ENCODE results near the gene PTTG1. TPM values are rescaled to one million over a fixed set of nuclear protein-coding genes. Genes with fewer than 3 reads are reported as not detected.

PTTG1 gene
- total RNA-seq, 1 donor from 2014 or later: 425 TPM

- H3K9ac ChIP-seq: no peak overlapping the region
- H2AFZ ChIP-seq (replicated peaks): no peak overlapping the region
- peaks cover 2% of the 10 kb centered on the region for H3K36me3 Mint-ChIP-seq
- no peaks in the 10 kb centered on the region for H3K9me3 Mint-ChIP-seq
- no peak overlapping the region for H3K4me2 ChIP-seq
- H3K27me3 Mint-ChIP-seq (ENCODE audit: insufficient read depth, low read depth): peaks cover 2% of the 10 kb centered on the region
- no peaks in the 10 kb centered on the region for H4K20me1 ChIP-seq (ENCODE audit: low read depth)
- no peaks in the 10 kb centered on the region for H3K4me1 ChIP-seq
- TF ChIP-seq EZH2phosphoT487 (IDR thresholded peaks at IDR 0.05): no peak
- no peak for TF ChIP-seq EZH2 (IDR thresholded peaks at IDR 0.05)
- TF ChIP-seq CTCF (IDR thresholded peaks at IDR 0.05): no peak
- H3K4me1 Mint-ChIP-seq: no peaks in the 10 kb centered on the region
- H3K4me3 Mint-ChIP-seq: no peak overlapping the region
- H3K27ac ChIP-seq: no peak overlapping the region
- H3K36me3 ChIP-seq: no peaks in the 10 kb centered on the region
- no peaks in the 10 kb centered on the region for H3K79me2 ChIP-seq (ENCODE audit: low read depth)
- H3K27me3 ChIP-seq: peaks cover under 1% of the 10 kb centered on the region
- H3K9me3 ChIP-seq (ENCODE audit: low read depth): no peaks in the 10 kb centered on the region
- no peaks in the 10 kb centered on the region for H3F3A ChIP-seq (ENCODE audit: low read depth)
- no peak overlapping the region for H3K27ac Mint-ChIP-seq
- no peak for DNase-seq (ENCODE audit: low spot score)
- no peak overlapping the region for H3K4me3 ChIP-seq
Observed at GRCh38 chr5:160379511-160379910, 42.1 kb upstream of the PTTG1 start.

GRCh38 chr5:160380041-160380440 lies 41.6 kb upstream of the PTTG1 start:
- Histone ChIP-seq H3K4me2 (no peak overlapping the region), H3K4me1 (no peaks in the 10 kb centered on the region), H3F3A (ENCODE audit: low read depth) (no peaks in the 10 kb centered on the region), H3K4me3 (no peak overlapping the region), H3K79me2 (ENCODE audit: low read depth) (no peaks in the 10 kb centered on the region), H4K20me1 (ENCODE audit: low read depth) (no peaks in the 10 kb centered on the region), H2AFZ (replicated peaks) (no peak overlapping the region), H3K27ac (no peak overlapping the region), H3K36me3 (no peaks in the 10 kb centered on the region), H3K9ac (no peak overlapping the region), H3K9me3 (ENCODE audit: low read depth) (no peaks in the 10 kb centered on the region), H3K27me3 (no peaks in the 10 kb centered on the region)
- H3K27ac Mint-ChIP-seq: no peak overlapping the region
- H3K4me3 Mint-ChIP-seq: no peak overlapping the region
- H3K4me1 Mint-ChIP-seq: no peaks in the 10 kb centered on the region
- H3K36me3 Mint-ChIP-seq: peaks cover 2% of the 10 kb centered on the region
- peaks cover 2% of the 10 kb centered on the region for H3K27me3 Mint-ChIP-seq (ENCODE audit: insufficient read depth, low read depth)
- H3K9me3 Mint-ChIP-seq: no peaks in the 10 kb centered on the region
- no peak for TF ChIP-seq EZH2phosphoT487 (IDR thresholded peaks at IDR 0.05)
- TF ChIP-seq CTCF (IDR thresholded peaks at IDR 0.05): no peak
- TF ChIP-seq EZH2 (IDR thresholded peaks at IDR 0.05): no peak
- DNase-seq (ENCODE audit: low spot score): no peak

DNA sequence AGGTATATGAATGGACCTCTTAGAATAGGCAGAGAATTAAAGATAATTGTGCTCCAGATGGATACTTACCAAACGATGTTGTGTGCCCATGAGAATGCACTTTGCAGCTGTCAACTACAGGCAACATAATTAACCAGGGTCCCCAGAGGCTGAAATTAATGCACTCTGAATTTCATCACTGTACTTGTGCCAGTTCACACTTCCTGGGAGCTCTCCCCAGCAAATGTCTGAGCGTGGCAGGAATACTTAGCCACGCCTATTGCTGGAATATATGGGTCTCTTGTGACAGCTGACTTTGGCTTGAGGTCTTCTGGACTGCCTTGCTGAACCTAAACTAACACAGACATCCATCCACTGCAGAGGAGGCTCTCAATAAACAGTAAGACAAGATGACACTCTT lies 39.3 kb upstream of the PTTG1 start:
- Histone ChIP-seq H3K4me2 (no peak overlapping the region), H3F3A (ENCODE audit: low read depth) (peaks cover 14% of the 10 kb centered on the region), H3K9ac (no peak overlapping the region), H3K4me1 (no peaks in the 10 kb centered on the region), H3K27ac (no peak overlapping the region), H3K79me2 (ENCODE audit: low read depth) (no peaks in the 10 kb centered on the region), H4K20me1 (ENCODE audit: low read depth) (no peaks in the 10 kb centered on the region), H2AFZ (replicated peaks) (no peak overlapping the region), H3K36me3 (no peaks in the 10 kb centered on the region), H3K27me3 (no peaks in the 10 kb centered on the region), H3K9me3 (ENCODE audit: low read depth) (peaks cover under 1% of the 10 kb centered on the region), H3K4me3 (no peak overlapping the region)
- peaks cover 6% of the 10 kb centered on the region for H3K9me3 Mint-ChIP-seq
- H3K27me3 Mint-ChIP-seq (ENCODE audit: insufficient read depth, low read depth): peaks cover 2% of the 10 kb centered on the region
- TF ChIP-seq EZH2phosphoT487 (IDR thresholded peaks at IDR 0.05): no peak
- TF ChIP-seq EZH2 (IDR thresholded peaks at IDR 0.05): no peak
- TF ChIP-seq CTCF (IDR thresholded peaks at IDR 0.05): no peak
- H3K36me3 Mint-ChIP-seq: peaks cover 4% of the 10 kb centered on the region
- H3K4me3 Mint-ChIP-seq: no peak overlapping the region
- DNase-seq (ENCODE audit: low spot score): no peak
- H3K27ac Mint-ChIP-seq: no peak overlapping the region
- H3K4me1 Mint-ChIP-seq: no peaks in the 10 kb centered on the region

All from neural progenitor cell (in vitro differentiated cells).